HG02588 (cell line): Measurements from ENCODE around the gene SLC35E4.
"Not testable (repeated sequence)": the region's sequence is repeated elsewhere in the genome, so short reads cannot be mapped to it uniquely, and the experiment has no call there.

Experiments
- ATAC-seq: cut with Tn5 transposase; IDR thresholded peaks from one replicate; pipeline ENCODE4 v1.9.1; 2021; ENCODE audit warnings: mild to moderate bottlenecking, moderate library complexity; ENCODE audit not compliant: unreplicated experiment

Gene SLC35E4

GRCh38 chr22:30635273-30636225 is at the start of gene SLC35E4:
Gene SLC35E4 (plus strand): TSS chr22:30635781. CDS start chr22:30636451, 670 bp downstream.
- peak; percentile 68 for ATAC-seq

DNA sequence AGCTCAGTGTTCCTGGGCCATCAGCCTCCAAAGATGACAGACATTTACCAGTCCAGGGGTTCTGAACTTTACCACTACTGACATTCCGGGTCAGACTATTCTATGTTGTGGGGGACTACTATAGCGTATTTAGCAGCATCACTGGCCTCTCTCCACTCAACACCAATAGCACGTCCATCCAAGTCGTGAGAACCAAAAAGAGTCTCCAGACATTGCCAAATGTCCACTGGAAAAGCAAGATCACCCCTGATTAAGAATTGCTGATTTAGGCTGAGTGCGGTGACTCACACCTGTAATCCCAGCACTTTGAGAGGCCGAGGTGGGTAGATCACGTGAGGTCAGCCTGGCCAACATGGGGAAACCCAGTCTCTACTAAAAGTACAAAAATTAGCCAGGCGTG is 49.2 kb upstream of the SLC35E4 start:
- no peak for ATAC-seq

DNA sequence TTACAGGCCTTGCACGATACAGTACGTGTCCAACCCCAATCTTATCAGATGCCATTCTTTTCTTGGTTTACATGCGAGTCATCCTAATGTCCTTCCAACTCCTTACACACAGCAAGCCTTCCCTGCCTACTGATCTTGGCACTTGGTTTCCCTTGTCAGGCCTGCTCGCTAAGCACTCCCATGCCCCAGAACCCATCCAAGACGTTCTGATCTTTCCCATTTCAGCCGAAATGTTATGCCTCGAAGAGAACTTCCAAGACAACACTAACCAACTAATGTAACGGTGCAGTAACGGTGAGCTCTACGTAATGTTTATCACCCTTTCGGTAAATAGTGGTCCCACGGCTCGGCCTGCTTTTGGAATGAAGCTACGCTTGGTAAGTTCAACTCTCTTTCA is 44.4 kb upstream of the SLC35E4 start:
- no peak for ATAC-seq

GRCh38 chr22:30591588-30592359 is 43.8 kb upstream of the SLC35E4 start, which contains the start of gene PES1:
Gene PES1 (minus strand): TSS chr22:30591910. CDS start chr22:30591833, 77 bp downstream.
- ATAC-seq: peak; percentile 96

DNA sequence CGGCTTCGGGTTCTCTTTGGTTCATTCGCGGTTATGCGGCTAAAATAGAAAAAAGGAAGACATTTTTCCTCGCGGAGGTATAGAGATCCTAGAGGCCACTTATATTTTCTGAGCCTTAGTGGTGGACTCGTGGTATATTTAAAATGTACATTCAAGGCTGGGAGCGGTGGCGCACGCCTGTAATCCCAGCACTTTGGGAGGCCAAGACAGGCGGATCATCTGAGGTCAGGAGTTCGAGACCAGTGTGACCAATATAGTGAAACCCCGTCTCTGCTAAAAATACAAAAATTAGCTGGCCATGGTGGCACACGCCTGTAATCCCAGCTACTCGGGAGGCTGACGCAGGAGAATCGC is 43.2 kb upstream of the SLC35E4 start:
- ATAC-seq: not testable (repeated sequence)

GRCh38 chr22:30596199-30596598 is 39.4 kb upstream of the SLC35E4 start:
- no peak for ATAC-seq

DNA sequence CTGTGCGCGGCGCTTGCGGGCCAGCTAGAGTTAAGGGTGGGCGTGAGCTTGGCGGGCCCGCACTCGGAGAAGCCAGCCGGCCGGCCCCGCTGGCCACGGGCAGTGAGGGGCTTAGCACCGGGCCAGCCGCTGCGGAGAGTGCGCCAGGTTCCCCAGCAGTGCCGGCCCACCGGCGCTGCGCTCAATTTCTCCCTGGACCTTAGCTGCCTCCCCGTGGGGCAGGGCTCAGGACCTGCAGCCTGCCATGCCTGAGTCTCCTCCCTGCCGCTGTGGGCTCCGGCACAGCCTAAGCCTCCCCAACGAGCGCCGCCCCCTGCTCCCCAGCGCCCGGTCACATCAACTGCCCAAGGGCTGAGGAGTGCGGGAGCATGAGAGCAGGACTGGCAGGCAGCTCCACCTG is 38.7 kb upstream of the SLC35E4 start:
- ATAC-seq: no peak

DNA sequence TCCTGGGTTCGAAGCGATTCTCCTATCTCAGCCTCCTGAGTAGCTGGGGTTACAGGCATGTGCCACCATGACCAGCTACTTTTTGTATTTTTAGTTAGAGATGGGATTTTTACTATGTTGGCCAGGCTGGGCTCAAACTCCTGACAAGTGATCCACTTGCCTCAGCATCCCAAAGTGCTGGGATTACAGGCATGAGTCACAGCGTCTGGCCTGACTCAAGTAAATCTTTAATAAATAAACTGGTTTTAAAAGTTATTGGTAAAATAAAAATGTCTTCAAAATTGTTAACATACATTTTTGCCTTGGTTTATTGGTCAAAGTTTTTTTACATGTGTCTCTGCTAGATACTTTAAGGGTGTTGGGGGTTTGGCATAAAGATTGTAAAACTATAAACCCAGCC is 36.6 kb upstream of the SLC35E4 start:
- ATAC-seq: no peak

DNA sequence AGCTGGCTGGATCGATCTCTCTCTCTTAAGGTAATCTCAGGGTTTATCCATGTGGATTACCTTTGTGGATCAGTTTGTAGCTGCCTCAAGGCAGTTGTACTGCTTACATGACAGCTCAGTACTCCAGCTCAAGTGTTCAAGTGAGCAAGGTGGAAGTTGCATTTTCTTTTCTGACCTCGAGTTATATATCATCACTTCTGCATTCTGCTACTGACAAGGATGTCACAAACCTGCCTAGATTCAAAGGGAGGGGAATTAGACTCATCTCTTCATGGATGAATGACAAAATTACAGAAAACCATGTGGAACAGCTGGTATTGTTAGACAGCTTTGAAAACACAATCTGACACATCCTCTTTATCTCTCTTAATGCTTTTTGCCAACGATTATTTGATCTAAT is 34.7 kb upstream of the SLC35E4 start:
- ATAC-seq: no peak

DNA sequence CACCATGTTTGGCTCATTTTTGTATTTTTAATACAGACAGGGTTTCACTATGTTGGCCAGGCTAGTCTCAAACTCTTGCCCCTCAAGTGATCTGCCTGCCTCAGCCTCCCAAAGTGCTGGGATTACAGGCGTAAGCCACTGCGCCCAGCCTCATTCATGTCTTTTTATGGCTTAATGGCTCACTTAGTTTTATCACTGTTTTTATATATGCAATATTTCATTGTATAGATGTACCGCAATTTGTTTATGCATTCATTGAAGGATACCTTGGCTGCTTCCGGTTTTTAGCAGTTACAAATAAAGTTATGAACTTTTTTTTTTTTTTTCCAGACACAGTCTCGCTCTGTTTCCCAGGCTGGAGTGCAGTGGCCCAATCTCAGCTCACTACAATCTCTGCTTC is 34.1 kb upstream of the SLC35E4 start:
- ATAC-seq: no peak

DNA sequence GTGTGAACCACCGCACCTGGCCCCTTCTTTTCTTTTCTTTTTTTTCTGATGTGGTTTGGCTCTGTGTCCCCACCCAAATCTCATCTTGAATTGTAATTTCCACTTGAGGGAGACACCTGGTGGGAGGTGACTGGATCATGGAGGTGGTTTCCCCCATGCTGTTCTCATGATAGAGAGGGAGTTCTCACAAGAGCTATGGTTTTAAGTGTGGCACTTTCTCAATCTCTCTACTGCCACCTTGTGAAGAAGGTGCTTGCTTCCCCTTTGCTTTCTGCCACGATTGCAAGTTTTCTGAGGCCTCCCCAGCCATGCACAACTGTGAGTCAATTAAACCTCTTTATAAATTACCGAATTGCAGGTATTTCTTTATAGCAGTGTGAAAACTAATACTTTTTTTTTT is 33.5 kb upstream of the SLC35E4 start:
- ATAC-seq: no peak

GRCh38 chr22:30603801-30604200 is 31.8 kb upstream of the SLC35E4 start:
- no peak for ATAC-seq

GRCh38 chr22:30604723-30605122 is 30.9 kb upstream of the SLC35E4 start:
- ATAC-seq: no peak

- no peak for ATAC-seq
Measured at GRCh38 chr22:30605449-30606110, 30.0 kb upstream of the SLC35E4 start.

- no peak for ATAC-seq
Measured at GRCh38 chr22:30606455-30607299, 28.9 kb upstream of the SLC35E4 start, which contains the start of gene TCN2. Gene TCN2 (plus strand): TSS chr22:30607174. CDS start chr22:30607332, 158 bp downstream.

DNA sequence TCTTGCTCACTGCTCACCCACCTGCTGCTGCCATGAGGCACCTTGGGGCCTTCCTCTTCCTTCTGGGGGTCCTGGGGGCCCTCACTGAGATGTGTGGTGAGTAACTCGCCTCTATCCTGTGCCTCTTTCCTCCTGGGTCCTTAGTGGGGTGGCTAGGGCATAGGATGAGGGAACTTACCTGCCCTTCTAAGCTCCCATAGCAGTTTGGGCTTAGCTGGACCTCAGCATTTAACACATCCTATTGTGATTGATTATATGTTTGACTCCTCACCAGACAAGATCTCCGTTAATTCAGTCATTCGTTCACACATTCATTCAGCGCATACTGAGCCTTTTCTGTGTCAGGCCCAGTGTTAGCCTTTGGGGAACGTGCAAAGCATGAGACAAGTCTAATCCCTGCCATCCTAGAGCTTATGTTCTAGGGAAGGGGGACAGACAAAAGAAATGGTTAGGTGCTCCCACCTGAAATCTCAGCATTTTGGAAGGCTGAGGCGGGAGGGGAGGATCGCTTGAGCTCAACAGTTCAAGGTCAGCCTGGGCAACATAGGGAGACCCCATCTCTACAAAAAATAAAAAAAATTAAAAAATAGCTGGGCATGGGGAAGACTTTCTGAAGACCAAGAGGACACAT is 28.2 kb upstream of the SLC35E4 start:
- no peak for ATAC-seq

- ATAC-seq: no peak
Measured at GRCh38 chr22:30607939-30608338, 27.6 kb upstream of the SLC35E4 start.

- peak; percentile 40 for ATAC-seq
Measured at GRCh38 chr22:30609260-30610185, 26.1 kb upstream of the SLC35E4 start.

DNA sequence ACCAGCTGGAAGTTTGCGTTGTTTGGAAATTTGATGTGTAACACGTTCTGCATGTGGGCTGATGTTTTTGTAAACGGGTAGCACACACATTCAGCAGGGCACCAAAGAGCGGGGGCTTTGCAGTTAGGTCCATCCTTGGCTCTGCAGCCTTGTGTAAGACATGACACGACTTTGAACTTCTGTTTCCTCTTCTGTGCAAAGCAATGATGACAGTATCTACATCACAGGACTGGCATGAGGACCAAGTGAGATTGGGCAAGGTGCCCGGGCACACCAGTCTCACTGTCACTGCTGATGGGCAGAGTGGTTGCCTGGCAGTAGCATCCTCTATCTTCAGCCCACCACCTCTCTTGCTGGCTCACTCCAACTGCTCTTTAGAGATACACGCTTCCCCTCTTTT is 25.3 kb upstream of the SLC35E4 start:
- no peak for ATAC-seq
